Ovary (tissue), 9 donors: ENCODE measurements around the gene C2orf76. TPM values are rescaled to one million over a fixed set of nuclear protein-coding genes. Genes with fewer than 3 reads are reported as not detected.

Experiments used
- DNase-seq, 5 donors: peaks; one replicate each; pipeline ENCODE4 v3.0.0-alpha.2; 2019 to 2020
- H3K27ac ChIP-seq, 2 donors: fragments of 200-600 bp; one replicate each; pipeline versions ENCODE4 v1.5.1 to v1.8.0; 2019 to 2022
- H3K27me3 ChIP-seq: fragments of 200-600 bp; one replicate; pipeline ENCODE4 v1.8.0; 2022
- H3K36me3 ChIP-seq: fragments of 200-600 bp; sonication (generic); one replicate; pipeline ENCODE4 v1.5.1; 2019
- H3K4me1 ChIP-seq: one replicate; pipeline ENCODE4 v1.8.1; 2013; ENCODE audit warnings: mild to moderate bottlenecking, moderate library complexity; ENCODE audit not compliant: insufficient read depth
- H3K4me3 ChIP-seq: fragments of 200-600 bp; sonication (generic); one replicate; pipeline ENCODE4 v1.5.1; 2017
- H3K9me3 ChIP-seq, 2 donors: fragments of 200-600 bp in 1 of 2; sonication (generic) in 1 of 2; one replicate each; pipeline versions ENCODE4 v1.5.1 to v1.8.1; 2013 to 2019; ENCODE audit warnings: mild to moderate bottlenecking in 1 of 2, moderate library complexity in 1 of 2
- EP300 ChIP-seq: sonication (generic); formaldehyde crosslinking; IDR thresholded peaks from one replicate; pipeline ENCODE4 v1.6.1; 2017; ENCODE audit warnings: antibody characterized with exemption
- POLR2A ChIP-seq: fragments of 450-650 bp; IDR thresholded peaks from one replicate; pipeline ENCODE4 v1.6.1; 2017; ENCODE audit warnings: antibody characterized with exemption, mild to moderate bottlenecking, moderate library complexity
- WGBS, 3 donors: extraction: QIAGEN DNeasy Blood & Tissue Kit in 1 of 3; methylation state at CpG; one replicate each; pipeline versions ENCODE4 v1.1.5 to v1.1.7; 2013 to 2017; 5-methylcytosine and 5-hydroxymethylcytosine counted together
- intact Hi-C, 4 donors: fragments of 100-400 bp; cut with DNase I; formaldehyde crosslinking; loops; one replicate each; pipeline versions ENCODE4 v1.11.0 to v1.15.1; 2022 to 2023
- polyA plus RNA-seq, 2 donors: library from polyadenylated mRNA; stranded (reverse); fragments of 200-250 nt in 1 of 2; fragments of 350-450 nt in 1 of 2; fragmentation: Illumina TruSeq in 1 of 2; extraction: RNeasy Lipid Tissue Mini Kit (QIAGEN cat#74804) in 1 of 2; gene quantifications; one replicate each; pipeline ENCODE4 v1.2.3, GENCODE V29; 2013 to 2014
- total RNA-seq, 7 donors: library from RNA; depleted of rRNA in 2 of 7; stranded (reverse); fragments of >200 nt in 2 of 7; fragmentation: NEBNext Ultra II Directional in 3 of 7; extraction: Animal tissue kit (Norgen Biotek cat#: 25700) in 3 of 7; gene quantifications; one replicate each; pipeline versions ENCODE4 v1.1.0 to v1.2.4, GENCODE V29; 2016 to 2023
- TF ChIP-seq, protein P1 (sequence below), 3 donors: fragments of 450-650 bp in 2 of 3; fragments of 200-600 bp in 1 of 3; IDR thresholded peaks; one replicate each; pipeline versions ENCODE4 v1.5.1 to v1.8.0; 2016 to 2022; ENCODE audit warnings: antibody characterized with exemption in 3 of 3, mild to moderate bottlenecking in 1 of 3
- donor health status: DM: no; HTN: no; CAD: no; lungs with moderate emphysema.
- donor health status: DM: no; HTN: no; CAD: no.
- donor health status: Bipolar disorder and iron deficiency.
- donor health status: DM: yes; HTN: yes; CAD: no.
- donor health status: DM: no; HTN: no; CAD: no.
- donor health status: DM: yes; HTN: yes; CAD: no.

Gene C2orf76
- total and polyA plus RNA-seq, 9 donors, result 12.0 to 24.1 (median 14.1) TPM

GRCh38 chr2:119261493-119262225 lies 105.0 kb downstream of the C2orf76 start:
- Histone ChIP-seq H3K27me3 (no peaks in the 10 kb centered on the region), H3K4me1 (no peaks in the 10 kb centered on the region), H3K9me3 (no peaks in the 10 kb centered on the region), H3K4me3 (no peak overlapping the region), H3K27ac (no peak overlapping the region), H3K36me3 (no peaks in the 10 kb centered on the region)
- TF ChIP-seq, protein P1, sequence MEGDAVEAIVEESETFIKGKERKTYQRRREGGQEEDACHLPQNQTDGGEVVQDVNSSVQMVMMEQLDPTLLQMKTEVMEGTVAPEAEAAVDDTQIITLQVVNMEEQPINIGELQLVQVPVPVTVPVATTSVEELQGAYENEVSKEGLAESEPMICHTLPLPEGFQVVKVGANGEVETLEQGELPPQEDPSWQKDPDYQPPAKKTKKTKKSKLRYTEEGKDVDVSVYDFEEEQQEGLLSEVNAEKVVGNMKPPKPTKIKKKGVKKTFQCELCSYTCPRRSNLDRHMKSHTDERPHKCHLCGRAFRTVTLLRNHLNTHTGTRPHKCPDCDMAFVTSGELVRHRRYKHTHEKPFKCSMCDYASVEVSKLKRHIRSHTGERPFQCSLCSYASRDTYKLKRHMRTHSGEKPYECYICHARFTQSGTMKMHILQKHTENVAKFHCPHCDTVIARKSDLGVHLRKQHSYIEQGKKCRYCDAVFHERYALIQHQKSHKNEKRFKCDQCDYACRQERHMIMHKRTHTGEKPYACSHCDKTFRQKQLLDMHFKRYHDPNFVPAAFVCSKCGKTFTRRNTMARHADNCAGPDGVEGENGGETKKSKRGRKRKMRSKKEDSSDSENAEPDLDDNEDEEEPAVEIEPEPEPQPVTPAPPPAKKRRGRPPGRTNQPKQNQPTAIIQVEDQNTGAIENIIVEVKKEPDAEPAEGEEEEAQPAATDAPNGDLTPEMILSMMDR (IDR thresholded peaks at IDR 0.05), result no peak
- TF ChIP-seq EP300 (no peak), POLR2A (no peak)
- intact Hi-C loops, result loop anchor here in 1 of 4 donors (10.0 kb wide), 1 partner anchor 237 kb away; no protein-coding TSS in a partner anchor
- no peak for DNase-seq
- 89 to 91% (median 90%) methylated on average over 17 of the region's 17 CpGs for WGBS, 3 donors

GRCh38 chr2:119260646-119261492 lies 105.8 kb downstream of the C2orf76 start:
- TF ChIP-seq EP300, result no peak
- no peak for TF ChIP-seq POLR2A
- TF ChIP-seq, protein P1 (IDR thresholded peaks at IDR 0.05), result no peak
- Histone ChIP-seq H3K36me3 (no peaks in the 10 kb centered on the region), H3K9me3 (no peaks in the 10 kb centered on the region), H3K4me3 (no peak overlapping the region), H3K27ac (no peak overlapping the region), H3K27me3 (no peaks in the 10 kb centered on the region), H3K4me1 (peaks cover 1% of the 10 kb centered on the region)
- no peak for DNase-seq
- WGBS, 3 donors, result 60 to 66% (median 61%) methylated on average over 11 of the region's 11 CpGs
- intact Hi-C loops, result loop anchor here in 1 of 4 donors (10.0 kb wide), 1 partner anchor 236 kb away; no protein-coding TSS in a partner anchor

DNA sequence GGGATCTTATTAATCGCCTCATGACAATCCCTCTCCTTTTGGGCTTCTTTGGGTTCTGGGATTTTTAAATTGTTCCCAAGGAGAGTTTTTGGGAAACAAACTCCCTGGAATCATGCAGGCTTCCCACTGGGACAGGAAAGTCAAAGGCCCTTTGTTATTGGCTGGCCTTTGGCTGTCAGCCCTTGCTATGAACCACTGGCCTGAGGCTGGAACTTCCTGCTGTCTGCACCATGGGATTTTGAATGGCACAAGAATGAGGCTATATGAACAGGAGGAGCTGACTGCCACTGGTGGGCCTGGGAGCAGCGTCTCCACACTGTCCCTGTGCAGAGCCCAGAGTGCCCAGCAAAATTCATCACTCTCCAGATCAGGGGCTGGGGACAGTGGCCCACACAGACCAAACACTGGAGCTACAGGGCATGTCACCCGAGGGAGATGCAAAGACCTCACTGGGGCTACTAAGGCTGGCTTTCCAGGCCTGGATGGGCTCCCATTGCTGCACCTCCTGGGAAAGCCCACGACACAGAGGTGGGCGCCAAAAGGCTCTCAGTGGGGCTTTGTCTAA lies 107.3 kb downstream of the C2orf76 start:
- Histone ChIP-seq H3K4me3 (no peak overlapping the region), H3K27me3 (no peaks in the 10 kb centered on the region), H3K4me1 (peaks cover 3% of the 10 kb centered on the region), H3K27ac (no peak overlapping the region), H3K36me3 (no peaks in the 10 kb centered on the region), H3K9me3 (no peaks in the 10 kb centered on the region)
- intact Hi-C loops, result no loop called here
- no peak for DNase-seq
- WGBS, 3 donors, result 89 to 93% (median 91%) methylated on average over 5 of the region's 5 CpGs
- no peak for TF ChIP-seq EP300
- no peak for TF ChIP-seq POLR2A
- TF ChIP-seq, protein P1 (IDR thresholded peaks at IDR 0.05), result no peak

DNA sequence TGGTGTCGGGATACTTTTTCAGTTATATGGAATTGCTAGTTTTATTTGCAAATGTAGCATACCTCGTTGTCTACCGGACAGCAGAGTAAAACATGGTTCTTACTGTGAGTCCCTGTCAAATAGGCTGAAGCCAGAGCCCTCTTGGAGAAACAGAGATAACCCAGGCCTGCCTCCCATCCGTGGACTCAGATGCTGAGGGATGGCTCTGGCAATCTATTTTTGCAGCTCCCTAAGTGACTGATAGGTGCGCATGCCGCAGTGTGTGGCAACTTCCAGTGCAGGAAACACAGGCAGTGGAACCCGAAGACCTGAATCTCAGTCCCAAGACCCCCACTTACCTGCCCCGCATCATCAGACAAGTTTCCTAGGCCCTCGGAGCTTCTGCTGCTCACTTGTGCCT lies 109.4 kb downstream of the C2orf76 start:
- no peak overlapping the region for H3K4me3 ChIP-seq
- no peaks in the 10 kb centered on the region for H3K36me3 ChIP-seq
- DNase-seq, result no peak
- peaks cover 3% of the 10 kb centered on the region for H3K4me1 ChIP-seq
- intact Hi-C loops, result no loop called here
- H3K9me3 ChIP-seq, result no peaks in the 10 kb centered on the region
- 85 to 92% (median 91%) methylated on average over 9 of the region's 9 CpGs for WGBS, 3 donors
- H3K27ac ChIP-seq, result no peak overlapping the region
- no peaks in the 10 kb centered on the region for H3K27me3 ChIP-seq
- TF ChIP-seq EP300 (no peak), POLR2A (no peak)
- TF ChIP-seq, protein P1 (IDR thresholded peaks at IDR 0.05), result no peak
